ENCODE data around the gene DEPP1. TPM values are rescaled to one million over a fixed set of nuclear protein-coding genes. Genes with fewer than 3 reads are reported as not detected.

The DEPP1 gene
- total and polyA plus RNA-seq, 10 of the 15 experiments (the other 5 are each of a cell fraction or from before 2014, with no cell fraction given) = 1.7 to 12.1 (median 7.3) TPM

DNA sequence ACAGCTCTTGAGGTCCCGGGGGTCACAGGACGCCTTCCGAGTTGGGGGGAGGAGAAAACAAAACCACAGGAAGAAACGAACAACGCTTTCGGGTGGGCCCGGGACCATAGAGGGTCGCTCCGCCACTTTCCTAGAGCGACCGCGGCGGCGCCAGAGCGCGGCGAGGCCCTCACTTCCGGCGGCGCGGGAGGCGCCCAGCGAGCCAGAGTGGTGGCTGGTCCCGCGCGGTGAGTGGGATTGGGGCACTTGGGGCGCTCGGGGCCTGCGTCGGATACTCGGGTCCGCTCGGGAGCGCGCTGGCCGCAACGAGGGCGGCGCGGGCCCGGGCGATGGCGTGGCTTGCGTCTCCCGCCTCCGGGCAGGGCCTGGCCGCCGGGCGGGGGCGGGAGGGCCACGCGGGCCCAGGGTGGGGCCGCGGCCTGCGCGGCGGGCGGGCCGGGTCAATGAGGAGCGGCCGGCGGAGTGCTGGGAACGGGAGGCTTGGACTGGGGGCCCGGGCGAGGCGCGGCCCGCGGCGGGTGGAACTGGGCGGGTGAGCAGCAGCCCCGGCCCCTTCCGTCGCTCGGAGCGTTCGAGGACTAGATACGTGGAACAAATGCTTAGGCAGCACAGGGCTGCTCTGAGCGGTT lies 22.3 kb upstream of the DEPP1 start, which contains the start of gene ZNF22 (continued):
- TF ChIP-seq, protein P1, sequence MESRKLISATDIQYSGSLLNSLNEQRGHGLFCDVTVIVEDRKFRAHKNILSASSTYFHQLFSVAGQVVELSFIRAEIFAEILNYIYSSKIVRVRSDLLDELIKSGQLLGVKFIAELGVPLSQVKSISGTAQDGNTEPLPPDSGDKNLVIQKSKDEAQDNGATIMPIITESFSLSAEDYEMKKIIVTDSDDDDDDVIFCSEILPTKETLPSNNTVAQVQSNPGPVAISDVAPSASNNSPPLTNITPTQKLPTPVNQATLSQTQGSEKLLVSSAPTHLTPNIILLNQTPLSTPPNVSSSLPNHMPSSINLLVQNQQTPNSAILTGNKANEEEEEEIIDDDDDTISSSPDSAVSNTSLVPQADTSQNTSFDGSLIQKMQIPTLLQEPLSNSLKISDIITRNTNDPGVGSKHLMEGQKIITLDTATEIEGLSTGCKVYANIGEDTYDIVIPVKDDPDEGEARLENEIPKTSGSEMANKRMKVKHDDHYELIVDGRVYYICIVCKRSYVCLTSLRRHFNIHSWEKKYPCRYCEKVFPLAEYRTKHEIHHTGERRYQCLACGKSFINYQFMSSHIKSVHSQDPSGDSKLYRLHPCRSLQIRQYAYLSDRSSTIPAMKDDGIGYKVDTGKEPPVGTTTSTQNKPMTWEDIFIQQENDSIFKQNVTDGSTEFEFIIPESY (IDR thresholded peaks at IDR 0.05) = no peak
- TF ChIP-seq, protein P2, sequence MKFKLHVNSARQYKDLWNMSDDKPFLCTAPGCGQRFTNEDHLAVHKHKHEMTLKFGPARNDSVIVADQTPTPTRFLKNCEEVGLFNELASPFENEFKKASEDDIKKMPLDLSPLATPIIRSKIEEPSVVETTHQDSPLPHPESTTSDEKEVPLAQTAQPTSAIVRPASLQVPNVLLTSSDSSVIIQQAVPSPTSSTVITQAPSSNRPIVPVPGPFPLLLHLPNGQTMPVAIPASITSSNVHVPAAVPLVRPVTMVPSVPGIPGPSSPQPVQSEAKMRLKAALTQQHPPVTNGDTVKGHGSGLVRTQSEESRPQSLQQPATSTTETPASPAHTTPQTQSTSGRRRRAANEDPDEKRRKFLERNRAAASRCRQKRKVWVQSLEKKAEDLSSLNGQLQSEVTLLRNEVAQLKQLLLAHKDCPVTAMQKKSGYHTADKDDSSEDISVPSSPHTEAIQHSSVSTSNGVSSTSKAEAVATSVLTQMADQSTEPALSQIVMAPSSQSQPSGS (IDR thresholded peaks at IDR 0.05; ENCODE audit: low read length) = no peak
- TF ChIP-seq TCF7 (IDR thresholded peaks at IDR 0.05; ENCODE audit: borderline replicate concordance) (no peak), DPF2 (IDR thresholded peaks at IDR 0.05) (peak; percentile 50; the same call in 1 of the 2 replicates), NR2C2 (IDR thresholded peaks at IDR 0.05; ENCODE audit: borderline replicate concordance, control insufficient read depth, insufficient read length, low read depth) (no peak), BMI1 (IDR thresholded peaks at IDR 0.05; ENCODE audit: borderline replicate concordance) (no peak), TCF12 (IDR thresholded peaks at IDR 0.05; ENCODE audit: low read depth, low read length) (no peak), NFIC (IDR thresholded peaks at IDR 0.05; ENCODE audit: low read depth, low read length) (peak; percentile 21; the same call in 1 of the 2 replicates), NBN (IDR thresholded peaks at IDR 0.05) (no peak), ZNF217 (IDR thresholded peaks at IDR 0.05) (no peak), CREM (IDR thresholded peaks at IDR 0.05; ENCODE audit: low read depth) (peak; percentile 54), HDAC2 (IDR thresholded peaks at IDR 0.05) (no peak), PML (IDR thresholded peaks at IDR 0.05; ENCODE audit: low read length) (no peak), SMAD1 (IDR thresholded peaks at IDR 0.05; ENCODE audit: low read depth, partially characterized antibody) (no peak), SMAD5 (IDR thresholded peaks at IDR 0.05; ENCODE audit: low read depth) (no peak), SUPT20H (IDR thresholded peaks at IDR 0.05; ENCODE audit: borderline replicate concordance, control insufficient read depth, low read depth, low read length) (no peak), CBX5 (IDR thresholded peaks at IDR 0.05; ENCODE audit: low read depth) (peak; percentile 5; the same call in 1 of the 2 replicates), SMC3 (IDR thresholded peaks at IDR 0.05; ENCODE audit: borderline replicate concordance, low read length) (no peak)
- TF ChIP-seq, protein P3, sequence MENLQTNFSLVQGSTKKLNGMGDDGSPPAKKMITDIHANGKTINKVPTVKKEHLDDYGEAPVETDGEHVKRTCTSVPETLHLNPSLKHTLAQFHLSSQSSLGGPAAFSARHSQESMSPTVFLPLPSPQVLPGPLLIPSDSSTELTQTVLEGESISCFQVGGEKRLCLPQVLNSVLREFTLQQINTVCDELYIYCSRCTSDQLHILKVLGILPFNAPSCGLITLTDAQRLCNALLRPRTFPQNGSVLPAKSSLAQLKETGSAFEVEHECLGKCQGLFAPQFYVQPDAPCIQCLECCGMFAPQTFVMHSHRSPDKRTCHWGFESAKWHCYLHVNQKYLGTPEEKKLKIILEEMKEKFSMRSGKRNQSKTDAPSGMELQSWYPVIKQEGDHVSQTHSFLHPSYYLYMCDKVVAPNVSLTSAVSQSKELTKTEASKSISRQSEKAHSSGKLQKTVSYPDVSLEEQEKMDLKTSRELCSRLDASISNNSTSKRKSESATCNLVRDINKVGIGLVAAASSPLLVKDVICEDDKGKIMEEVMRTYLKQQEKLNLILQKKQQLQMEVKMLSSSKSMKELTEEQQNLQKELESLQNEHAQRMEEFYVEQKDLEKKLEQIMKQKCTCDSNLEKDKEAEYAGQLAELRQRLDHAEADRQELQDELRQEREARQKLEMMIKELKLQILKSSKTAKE (IDR thresholded peaks at IDR 0.05; ENCODE audit: low read depth, poor library complexity, severe bottlenecking) = no peak
- TF ChIP-seq, protein P4, sequence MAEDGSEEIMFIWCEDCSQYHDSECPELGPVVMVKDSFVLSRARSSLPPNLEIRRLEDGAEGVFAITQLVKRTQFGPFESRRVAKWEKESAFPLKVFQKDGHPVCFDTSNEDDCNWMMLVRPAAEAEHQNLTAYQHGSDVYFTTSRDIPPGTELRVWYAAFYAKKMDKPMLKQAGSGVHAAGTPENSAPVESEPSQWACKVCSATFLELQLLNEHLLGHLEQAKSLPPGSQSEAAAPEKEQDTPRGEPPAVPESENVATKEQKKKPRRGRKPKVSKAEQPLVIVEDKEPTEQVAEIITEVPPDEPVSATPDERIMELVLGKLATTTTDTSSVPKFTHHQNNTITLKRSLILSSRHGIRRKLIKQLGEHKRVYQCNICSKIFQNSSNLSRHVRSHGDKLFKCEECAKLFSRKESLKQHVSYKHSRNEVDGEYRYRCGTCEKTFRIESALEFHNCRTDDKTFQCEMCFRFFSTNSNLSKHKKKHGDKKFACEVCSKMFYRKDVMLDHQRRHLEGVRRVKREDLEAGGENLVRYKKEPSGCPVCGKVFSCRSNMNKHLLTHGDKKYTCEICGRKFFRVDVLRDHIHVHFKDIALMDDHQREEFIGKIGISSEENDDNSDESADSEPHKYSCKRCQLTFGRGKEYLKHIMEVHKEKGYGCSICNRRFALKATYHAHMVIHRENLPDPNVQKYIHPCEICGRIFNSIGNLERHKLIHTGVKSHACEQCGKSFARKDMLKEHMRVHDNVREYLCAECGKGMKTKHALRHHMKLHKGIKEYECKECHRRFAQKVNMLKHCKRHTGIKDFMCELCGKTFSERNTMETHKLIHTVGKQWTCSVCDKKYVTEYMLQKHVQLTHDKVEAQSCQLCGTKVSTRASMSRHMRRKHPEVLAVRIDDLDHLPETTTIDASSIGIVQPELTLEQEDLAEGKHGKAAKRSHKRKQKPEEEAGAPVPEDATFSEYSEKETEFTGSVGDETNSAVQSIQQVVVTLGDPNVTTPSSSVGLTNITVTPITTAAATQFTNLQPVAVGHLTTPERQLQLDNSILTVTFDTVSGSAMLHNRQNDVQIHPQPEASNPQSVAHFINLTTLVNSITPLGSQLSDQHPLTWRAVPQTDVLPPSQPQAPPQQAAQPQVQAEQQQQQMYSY (CRISPR knock-in tag; IDR thresholded peaks at IDR 0.05) = no peak
- TF ChIP-seq, protein P5, sequence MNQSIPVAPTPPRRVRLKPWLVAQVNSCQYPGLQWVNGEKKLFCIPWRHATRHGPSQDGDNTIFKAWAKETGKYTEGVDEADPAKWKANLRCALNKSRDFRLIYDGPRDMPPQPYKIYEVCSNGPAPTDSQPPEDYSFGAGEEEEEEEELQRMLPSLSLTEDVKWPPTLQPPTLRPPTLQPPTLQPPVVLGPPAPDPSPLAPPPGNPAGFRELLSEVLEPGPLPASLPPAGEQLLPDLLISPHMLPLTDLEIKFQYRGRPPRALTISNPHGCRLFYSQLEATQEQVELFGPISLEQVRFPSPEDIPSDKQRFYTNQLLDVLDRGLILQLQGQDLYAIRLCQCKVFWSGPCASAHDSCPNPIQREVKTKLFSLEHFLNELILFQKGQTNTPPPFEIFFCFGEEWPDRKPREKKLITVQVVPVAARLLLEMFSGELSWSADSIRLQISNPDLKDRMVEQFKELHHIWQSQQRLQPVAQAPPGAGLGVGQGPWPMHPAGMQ (IDR thresholded peaks at IDR 0.05; ENCODE audit: borderline replicate concordance) = no peak
